Stimulated activated CD4-positive, alpha-beta T cell treated with anti-CD3 and anti-CD28 coated beads, Interleukin-2, amount 100 ng/mL, for 48 hours (primary cell): Measurements from ENCODE around the gene CABCOCO1.

Experiments used
- DNase-seq, 2 donors: peaks; one replicate each; pipeline ENCODE4 v3.0.0-alpha.2; 2020

CABCOCO1 gene

GRCh38 chr10:61787170-61787569 lies 124.4 kb downstream of the CABCOCO1 start:
- DNase-seq: no peak

GRCh38 chr10:61789031-61789430 lies 126.3 kb downstream of the CABCOCO1 start:
- no peak for DNase-seq

DNA sequence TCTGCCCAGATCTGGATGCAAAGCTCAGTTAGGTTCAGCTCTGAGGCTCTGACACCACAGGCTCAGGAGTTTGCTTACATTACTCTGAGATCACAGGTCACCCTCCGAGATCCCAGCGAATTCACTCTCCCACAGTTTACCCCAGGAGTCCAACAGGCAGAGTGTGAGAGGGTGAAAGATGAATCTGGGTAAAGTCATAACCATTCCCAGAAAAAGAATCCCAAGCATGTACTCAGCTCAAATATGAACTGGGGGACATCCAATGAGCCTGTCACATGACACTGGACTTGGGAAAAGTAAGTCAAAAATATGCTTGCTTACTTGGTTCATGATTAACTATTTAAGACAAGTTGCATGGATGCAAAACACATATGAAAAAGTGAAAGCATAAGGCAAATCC lies 128.5 kb downstream of the CABCOCO1 start:
- no peak for DNase-seq

DNA sequence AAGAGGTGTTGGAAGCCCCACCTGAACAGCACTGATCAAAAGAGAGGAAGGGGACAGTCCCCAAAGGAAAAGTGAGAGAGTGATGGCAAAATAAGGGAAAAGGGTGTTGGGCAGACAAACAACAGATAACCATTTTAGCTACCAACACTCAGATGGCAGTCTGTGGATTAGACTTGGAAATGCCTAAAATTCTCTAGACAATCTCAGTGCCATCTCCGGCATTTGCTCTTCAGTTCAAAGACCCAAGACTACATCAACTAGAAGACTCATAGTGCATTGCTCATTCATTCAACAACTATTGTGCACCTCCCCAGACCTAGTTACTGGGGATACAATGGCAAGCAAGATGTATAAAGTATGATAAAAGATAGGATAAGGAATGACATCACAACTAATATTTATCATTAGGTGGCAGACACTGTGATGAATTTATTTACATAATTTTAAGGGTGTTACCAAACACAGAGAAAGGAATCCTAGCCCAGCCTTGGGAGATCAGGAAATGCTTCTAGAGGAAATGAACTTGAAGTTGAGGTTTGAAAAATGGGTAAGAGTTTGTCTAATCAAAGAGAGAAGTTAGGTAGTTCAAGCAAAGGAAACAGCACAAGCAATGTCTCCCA lies 129.5 kb downstream of the CABCOCO1 start:
- DNase-seq: no peak

GRCh38 chr10:61792921-61793320 lies 130.2 kb downstream of the CABCOCO1 start:
- DNase-seq: no peak

DNA sequence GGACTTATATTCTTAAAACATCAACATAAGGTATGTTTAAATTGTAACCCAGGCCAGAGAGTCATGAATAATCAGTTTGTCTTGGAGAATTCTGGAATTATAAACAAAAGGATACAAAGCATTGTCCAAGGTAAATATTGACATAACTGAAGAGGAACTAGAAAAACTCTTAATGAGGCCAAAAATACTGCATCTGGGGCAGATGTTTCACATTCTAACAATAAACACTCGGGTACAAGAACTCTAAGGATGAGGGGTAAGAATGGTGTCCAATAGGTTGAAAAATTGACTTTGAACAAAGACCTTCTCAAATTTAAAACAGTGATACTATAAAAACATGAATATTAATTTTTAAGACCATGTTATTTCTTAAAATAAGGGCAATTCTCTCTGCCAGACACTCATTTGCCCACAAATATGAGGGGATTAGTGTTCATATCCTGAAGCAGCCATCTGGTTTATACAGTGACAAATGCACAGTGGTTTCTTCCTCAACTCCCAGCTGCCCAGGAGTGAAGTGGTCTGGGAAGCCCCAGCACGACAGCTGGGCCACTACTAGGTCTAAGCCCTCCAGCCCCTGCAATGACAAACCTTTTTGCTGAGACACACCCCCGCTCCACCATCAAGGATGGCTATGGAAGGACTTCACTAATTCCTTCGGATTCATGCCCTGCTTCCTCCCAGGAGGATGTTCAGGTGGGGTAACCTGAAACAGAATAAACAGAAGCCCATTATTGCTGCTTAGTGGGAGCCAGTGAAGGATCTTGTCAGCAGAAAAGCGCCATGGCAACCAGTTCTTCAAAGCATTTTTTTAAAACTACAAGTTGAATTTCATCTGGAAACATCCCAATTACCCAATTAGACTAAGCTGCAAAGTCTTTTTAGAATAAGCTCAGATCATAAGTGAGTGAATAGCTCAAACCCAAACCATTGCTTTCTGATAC lies 131.3 kb downstream of the CABCOCO1 start:
- no peak for DNase-seq

- DNase-seq: no peak
These were observed 132.4 kb downstream of the CABCOCO1 start for GRCh38 chr10:61795147-61795546.

GRCh38 chr10:61795551-61795950 lies 132.8 kb downstream of the CABCOCO1 start:
- DNase-seq: no peak

GRCh38 chr10:61796785-61797184 lies 134.1 kb downstream of the CABCOCO1 start:
- no peak for DNase-seq

DNA sequence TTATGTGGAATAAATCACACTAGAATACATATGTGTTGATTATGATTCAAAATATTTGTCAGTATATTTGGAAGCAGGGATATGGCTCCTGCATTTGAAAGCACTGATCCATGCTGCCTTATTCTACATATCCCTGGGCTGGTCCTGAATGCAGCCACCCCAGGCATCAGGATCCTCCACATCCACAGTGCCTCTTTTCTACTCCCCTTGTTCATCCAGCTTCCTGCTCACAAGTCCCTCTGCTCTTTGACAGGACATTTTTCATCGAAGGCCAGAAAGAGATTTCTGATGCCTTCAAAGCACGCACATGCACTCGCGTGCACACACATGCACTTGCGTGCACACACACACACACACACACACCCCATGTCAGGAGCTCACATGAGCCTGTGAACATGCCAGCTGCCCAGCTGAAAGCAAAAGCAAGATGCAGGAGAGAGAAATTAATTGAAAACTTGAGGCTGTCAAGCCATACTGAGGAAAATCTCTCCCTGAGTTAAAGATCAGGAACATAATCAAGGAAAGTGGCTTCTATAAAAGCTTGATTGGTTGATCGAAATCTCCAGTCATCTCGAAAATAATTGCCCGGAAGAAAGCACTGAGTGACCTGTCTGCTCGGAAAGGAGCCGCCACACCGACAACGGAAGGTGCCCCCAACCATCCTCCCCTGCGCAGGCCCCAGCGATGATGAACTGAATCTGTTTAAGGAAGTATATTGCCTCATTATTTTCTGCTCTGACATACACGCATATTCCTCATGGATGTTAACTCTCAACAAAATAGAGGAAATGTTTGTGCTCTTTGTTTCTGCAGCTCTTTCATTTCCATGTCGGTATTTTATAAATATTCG lies 134.8 kb downstream of the CABCOCO1 start:
- no peak for DNase-seq

GRCh38 chr10:61798713-61799112 lies 136.0 kb downstream of the CABCOCO1 start:
- DNase-seq: no peak

DNA sequence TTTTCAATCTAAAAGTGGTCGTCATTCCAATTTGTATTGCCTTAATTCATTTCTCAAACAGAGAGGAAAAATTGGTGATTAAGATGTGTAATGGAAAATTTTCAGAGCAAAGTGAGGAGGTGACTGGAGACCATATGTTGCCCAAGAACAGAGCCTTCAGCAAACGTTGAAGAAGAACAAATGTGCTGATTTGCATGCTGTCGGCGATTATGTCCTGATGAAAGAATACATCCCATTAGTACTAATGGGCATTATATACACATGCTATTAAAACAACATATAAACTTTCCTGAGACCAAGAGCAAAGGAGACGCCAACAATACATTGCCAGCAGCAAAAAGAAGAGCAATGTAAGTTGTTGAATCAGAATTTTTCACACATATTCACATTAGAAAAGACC lies 138.8 kb downstream of the CABCOCO1 start:
- no peak for DNase-seq

DNA sequence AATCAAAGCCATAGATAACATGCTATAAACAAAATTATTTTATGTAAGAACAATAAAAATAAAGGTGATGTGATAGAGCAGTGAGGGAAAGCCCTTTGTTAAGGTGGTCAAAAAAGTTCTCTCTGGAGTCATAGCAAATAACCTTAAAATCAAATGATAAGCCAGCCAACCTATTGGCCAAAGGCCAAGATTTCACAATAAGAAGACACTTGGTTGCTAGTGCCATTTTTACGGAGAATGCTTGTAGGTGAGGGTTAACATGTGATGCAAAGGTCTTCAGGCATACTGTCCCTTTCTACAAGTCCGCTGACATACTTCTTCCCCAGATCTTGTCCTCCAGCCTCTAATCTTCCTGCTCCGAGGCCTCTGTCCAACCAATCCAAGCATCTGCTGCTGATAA lies 140.5 kb downstream of the CABCOCO1 start:
- DNase-seq: no peak

GRCh38 chr10:61804414-61804813 lies 141.7 kb downstream of the CABCOCO1 start:
- DNase-seq: no peak

DNA sequence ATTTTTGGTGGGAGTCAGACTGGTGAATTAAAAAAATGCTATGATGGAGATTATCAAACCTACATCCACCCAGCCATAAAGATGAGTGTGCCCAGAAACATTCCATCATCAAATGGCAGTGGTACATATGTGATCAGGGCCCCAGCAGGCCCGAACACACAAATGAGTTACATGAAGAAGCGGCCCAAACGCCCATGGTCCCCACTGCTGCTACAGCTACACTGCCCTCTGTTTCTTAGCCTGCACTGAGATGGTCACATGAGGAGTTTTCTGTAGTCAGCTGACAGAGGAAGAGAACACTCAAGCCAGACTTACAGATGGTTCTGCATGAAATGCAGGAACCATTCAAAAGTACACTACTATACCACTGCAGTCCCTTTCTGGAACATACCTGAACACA lies 142.4 kb downstream of the CABCOCO1 start:
- no peak for DNase-seq

DNA sequence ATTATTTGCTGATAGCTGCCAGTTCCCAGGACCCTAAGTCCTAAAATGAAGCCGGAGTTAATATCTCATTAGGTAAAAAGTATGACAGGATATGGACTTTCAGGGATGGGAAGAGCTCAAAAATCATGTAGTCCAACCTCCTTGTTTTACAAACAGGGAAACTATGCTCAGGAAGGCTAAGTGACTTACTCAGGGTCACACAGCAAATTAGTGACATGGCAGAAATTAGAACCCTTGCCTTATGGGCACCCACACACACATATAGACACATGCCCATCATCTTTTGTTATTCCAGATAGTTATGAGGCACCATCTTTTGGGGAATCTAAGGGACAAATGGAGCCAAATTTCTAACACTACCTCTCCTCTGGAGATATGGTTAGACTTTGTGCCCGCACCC lies 147.5 kb downstream of the CABCOCO1 start:
- no peak for DNase-seq

GRCh38 chr10:61812052-61812721 lies 149.5 kb downstream of the CABCOCO1 start:
- DNase-seq: no peak

DNA sequence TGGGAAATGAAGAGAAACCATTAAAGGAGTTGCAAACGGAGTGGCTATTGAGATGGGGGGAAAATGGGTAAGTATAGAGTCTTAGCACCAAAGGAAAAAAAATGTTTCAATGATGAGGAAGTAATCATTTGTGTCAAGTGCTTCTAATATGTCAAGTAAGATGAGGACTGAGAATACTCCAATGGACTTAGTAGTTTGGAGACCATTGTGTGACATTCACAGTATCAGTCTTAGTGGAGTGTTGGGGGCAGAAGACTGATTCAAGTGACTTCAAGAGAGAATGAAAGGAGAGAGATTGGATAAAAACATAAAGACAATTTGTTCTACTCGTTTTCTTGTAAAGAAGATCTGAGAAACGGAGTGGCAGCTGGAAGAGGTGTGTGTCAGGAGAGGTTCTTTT lies 150.2 kb downstream of the CABCOCO1 start:
- no peak for DNase-seq

GRCh38 chr10:61814160-61814559 lies 151.4 kb downstream of the CABCOCO1 start:
- no peak for DNase-seq

GRCh38 chr10:61815496-61815895 lies 152.8 kb downstream of the CABCOCO1 start:
- DNase-seq: no peak
